IPS-20b (cell line): ENCODE data around the gene DPP10.
"Not testable (repeated sequence)": the region's sequence is repeated elsewhere in the genome, so short reads cannot be mapped to it uniquely, and the experiment has no call there.

Experiments
- H3K27ac ChIP-seq: one replicate; pipeline ENCODE4 v1.5.1; 2013; ENCODE audit warnings: low read length
- H3K27me3 ChIP-seq: 2 replicates; pipeline ENCODE4 v1.6.1; 2013; ENCODE audit warnings: mild to moderate bottlenecking, low read length, inconsistent platforms; ENCODE audit not compliant: insufficient read depth
- H3K36me3 ChIP-seq: 2 replicates; pipeline ENCODE4 v1.6.1; 2013; ENCODE audit warnings: low read depth, mild to moderate bottlenecking, inconsistent platforms, low read length, moderate library complexity; ENCODE audit not compliant: insufficient read depth
- H3K4me1 ChIP-seq: 2 replicates; pipeline ENCODE4 v1.6.1; 2013; ENCODE audit warnings: mild to moderate bottlenecking, control low read depth, inconsistent platforms, low read length, moderate library complexity; ENCODE audit not compliant: insufficient read depth
- H3K4me3 ChIP-seq: 2 replicates; pipeline ENCODE4 v1.5.1; 2013; ENCODE audit warnings: mild to moderate bottlenecking, low read length, inconsistent platforms
- H3K9ac ChIP-seq: 2 replicates; pipeline ENCODE4 v1.6.1; 2013; ENCODE audit warnings: low read depth, mild to moderate bottlenecking, inconsistent platforms, low read length, moderate library complexity
- H3K9me3 ChIP-seq: 2 replicates; pipeline ENCODE4 v1.6.1; 2013; ENCODE audit warnings: mild to moderate bottlenecking, low read depth, low read length, inconsistent platforms; ENCODE audit not compliant: insufficient read depth

DPP10 gene

DNA sequence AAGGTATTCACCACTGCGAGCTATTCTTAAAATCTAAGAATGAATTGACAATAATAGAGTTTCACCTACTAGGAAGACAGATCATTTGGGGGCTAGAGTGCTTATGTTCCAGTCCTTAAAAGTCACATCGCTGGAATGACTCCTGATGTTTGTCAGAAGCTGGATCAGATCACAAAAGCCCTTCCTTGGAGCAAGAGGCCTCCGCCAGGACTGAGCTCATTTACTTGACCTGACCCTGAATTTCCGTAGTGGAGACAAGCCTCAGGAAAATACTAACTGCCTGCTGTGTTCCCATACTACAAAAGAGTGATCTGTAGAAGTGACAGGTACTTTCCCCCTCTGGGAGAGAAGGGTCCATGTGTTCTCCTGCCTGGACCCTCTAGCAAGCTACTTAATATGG is 483.9 kb downstream of the DPP10 start:
- Histone ChIP-seq H3K27me3 (no peaks in the 10 kb centered on the region), H3K27ac (no peak overlapping the region), H3K36me3 (no peaks in the 10 kb centered on the region), H3K4me1 (no peaks in the 10 kb centered on the region), H3K9me3 (peaks cover 18% of the 10 kb centered on the region), H3K9ac (no peak overlapping the region), H3K4me3 (no peak overlapping the region)

DNA sequence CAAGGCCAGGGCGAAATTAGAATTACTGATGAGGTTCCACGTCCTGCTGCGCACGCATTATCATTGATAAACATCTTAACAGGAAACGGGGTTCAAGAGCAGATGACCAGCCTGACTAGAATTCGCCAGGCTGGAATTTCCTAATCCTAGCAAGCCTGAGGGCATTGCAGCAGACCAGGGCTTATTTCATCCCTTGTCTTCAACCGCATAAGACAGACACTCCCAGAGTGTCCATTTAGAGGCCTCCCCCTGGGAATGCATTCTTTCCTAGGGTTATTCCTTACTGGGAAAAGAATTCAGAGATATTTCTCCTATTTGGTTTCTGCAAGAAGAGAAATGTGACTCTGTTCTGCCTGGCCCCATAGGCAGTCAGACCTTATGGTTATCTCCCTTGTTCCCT is 486.8 kb downstream of the DPP10 start:
- no peak overlapping the region for H3K4me3 ChIP-seq
- no peaks in the 10 kb centered on the region for H3K4me1 ChIP-seq
- no peak overlapping the region for H3K9ac ChIP-seq
- no peak overlapping the region for H3K27ac ChIP-seq
- H3K9me3 ChIP-seq, result peaks cover 18% of the 10 kb centered on the region
- H3K27me3 ChIP-seq, result no peaks in the 10 kb centered on the region
- no peaks in the 10 kb centered on the region for H3K36me3 ChIP-seq

DNA sequence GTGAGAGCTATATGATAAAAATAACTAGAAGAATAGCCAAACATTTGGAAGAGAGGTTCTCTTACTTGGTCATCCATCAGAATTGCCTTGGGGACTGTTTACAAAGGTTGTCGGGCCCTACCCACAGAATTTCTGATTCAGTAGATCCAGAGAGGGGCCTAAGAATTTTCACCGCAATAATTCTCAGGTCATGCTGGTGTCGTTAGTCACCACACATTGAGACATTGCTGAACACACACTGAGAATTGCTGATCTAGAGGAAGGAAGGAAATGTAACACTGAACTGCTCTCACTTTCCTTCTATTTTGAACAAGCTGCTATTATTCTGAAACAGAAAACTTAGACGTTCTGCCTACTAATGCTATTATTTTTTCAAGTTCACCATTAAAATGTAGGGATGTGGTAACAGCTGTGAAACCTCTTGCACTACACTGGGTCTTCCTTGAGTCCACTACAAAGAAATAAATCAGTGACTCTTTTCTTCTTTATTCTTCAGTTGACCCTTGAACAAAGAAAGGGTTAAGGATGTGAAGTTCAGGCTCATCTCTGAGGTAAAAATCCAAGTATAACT is 491.3 kb downstream of the DPP10 start:
- Histone ChIP-seq H3K9ac (no peak overlapping the region), H3K4me3 (no peak overlapping the region), H3K27ac (no peak overlapping the region), H3K36me3 (no peaks in the 10 kb centered on the region), H3K9me3 (peaks cover 7% of the 10 kb centered on the region), H3K27me3 (no peaks in the 10 kb centered on the region), H3K4me1 (no peaks in the 10 kb centered on the region)

DNA sequence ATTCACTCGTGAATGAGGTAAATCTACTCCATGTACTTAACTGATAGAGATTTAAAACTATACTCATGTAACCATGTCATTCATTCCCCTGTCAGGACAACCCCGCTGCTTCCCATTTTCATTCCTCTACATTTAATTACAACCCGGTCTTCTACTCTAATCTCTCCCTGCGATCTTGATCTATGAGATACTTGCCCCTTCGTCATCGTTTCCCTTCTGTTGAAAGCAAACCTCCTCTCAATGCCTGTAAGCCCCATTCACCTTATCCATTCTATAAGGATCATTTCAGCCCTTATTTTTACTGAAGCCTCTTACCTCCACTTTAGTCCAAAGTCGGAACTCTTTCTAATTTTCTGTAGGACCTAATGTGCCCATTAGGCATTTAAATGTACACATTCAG is 492.6 kb downstream of the DPP10 start:
- Histone ChIP-seq H3K36me3 (no peaks in the 10 kb centered on the region), H3K9me3 (no peaks in the 10 kb centered on the region; the same call in 1 of the 2 replicates), H3K9ac (no peak overlapping the region), H3K27me3 (no peaks in the 10 kb centered on the region), H3K27ac (no peak overlapping the region), H3K4me3 (no peak overlapping the region), H3K4me1 (no peaks in the 10 kb centered on the region)

DNA sequence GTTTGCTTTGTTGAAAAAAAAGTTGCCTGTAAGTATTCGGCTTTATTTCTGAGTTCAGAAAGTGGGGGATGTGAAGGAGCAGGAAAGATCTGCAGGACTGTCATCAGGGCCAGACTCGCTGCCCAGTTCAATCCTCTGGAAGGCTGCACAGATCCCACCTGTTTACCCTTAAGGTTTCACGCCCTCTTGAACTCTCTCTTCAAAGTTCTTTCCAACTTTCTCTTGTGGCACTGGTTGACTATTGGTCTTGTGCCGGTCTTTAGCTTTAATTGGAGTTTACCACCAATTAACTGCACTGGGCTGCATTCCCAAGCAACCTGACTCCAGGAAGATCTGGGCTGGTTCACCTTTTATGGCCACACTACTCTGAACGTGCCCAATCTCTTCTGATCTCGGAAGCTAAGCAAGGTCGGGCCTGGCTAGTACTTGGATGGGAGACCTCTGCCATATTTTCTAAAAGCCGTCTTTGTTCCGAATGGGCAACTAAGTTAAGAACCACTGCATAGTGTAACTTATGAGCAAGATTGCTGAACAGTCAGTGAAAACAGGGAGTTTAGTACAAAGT is 495.0 kb downstream of the DPP10 start:
- H3K27me3 ChIP-seq, result no peaks in the 10 kb centered on the region

DNA sequence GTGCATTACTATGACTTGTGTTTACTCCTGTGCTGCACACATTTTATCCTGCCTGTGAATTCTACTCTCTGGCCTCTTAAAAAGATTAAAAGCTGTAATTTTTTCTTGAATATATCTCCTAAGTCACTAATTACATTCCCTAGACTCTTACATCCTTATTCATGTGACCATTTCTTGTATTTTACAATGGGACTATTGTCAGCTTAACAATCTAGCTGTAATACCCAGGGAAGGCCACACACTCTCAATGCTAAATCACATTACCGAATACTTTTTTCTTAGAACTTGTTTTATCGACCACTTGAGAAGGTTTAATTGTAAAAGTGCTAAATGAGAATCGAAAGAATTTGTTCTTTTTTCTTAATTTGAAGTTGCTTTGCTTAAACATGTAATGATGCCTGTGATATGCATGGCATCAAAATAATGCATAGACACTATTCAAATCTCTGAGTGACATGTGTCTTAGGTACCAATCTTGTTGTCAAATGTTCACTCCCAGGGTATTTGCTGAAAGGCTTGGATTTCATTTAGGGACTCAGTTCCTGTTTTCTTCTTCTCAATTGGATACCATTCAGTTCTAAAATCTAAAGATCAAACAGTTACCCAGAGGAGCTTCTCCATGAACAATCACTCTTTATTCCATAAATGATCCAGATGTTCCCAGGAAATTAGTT is 498.5 kb downstream of the DPP10 start:
- no peak overlapping the region for H3K4me3 ChIP-seq
- H3K4me1 ChIP-seq, result no peaks in the 10 kb centered on the region
- no peaks in the 10 kb centered on the region for H3K36me3 ChIP-seq
- no peaks in the 10 kb centered on the region for H3K9me3 ChIP-seq
- no peak overlapping the region for H3K9ac ChIP-seq
- H3K27me3 ChIP-seq, result no peaks in the 10 kb centered on the region
- no peak overlapping the region for H3K27ac ChIP-seq

More for the DNA sequence above, 495.0 kb downstream of the DPP10 start:
- no peak overlapping the region for H3K27ac ChIP-seq
- H3K4me1 ChIP-seq, result no peaks in the 10 kb centered on the region
- H3K36me3 ChIP-seq, result no peaks in the 10 kb centered on the region
- no peak overlapping the region for H3K9ac ChIP-seq
- no peaks in the 10 kb centered on the region for H3K9me3 ChIP-seq
- H3K4me3 ChIP-seq, result no peak overlapping the region

DNA sequence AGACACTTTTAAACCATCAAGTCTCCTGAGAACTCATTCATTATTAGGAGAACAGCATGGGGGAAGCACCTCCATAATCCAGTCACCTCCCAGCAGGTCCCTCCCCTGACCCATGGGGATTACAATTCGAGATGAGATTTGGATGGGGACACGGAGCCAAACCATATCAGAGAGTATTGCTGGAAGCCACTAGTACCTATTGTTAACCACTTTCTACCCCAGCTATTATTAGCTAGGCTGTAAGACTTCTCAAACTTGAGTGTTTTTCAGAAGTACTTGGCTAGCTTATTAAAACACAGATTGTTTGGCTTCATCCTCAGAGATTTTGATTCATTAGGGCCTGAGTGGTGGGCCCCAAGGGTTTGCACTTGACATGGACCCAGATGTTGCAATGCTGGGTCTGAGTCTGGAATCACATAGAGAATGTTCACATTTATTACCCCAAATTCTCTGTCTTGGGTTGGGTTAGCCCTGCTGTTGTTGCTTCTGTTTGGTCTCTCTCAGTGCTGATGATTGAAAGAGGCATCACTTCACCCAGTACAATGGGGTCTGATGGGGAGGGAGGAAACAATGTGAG is 506.9 kb downstream of the DPP10 start:
- H3K27me3 ChIP-seq, result no peaks in the 10 kb centered on the region
- H3K9ac ChIP-seq, result no peak overlapping the region
- H3K9me3 ChIP-seq, result no peaks in the 10 kb centered on the region
- H3K27ac ChIP-seq, result no peak overlapping the region
- no peaks in the 10 kb centered on the region for H3K36me3 ChIP-seq
- no peak overlapping the region for H3K4me3 ChIP-seq
- no peaks in the 10 kb centered on the region for H3K4me1 ChIP-seq

DNA sequence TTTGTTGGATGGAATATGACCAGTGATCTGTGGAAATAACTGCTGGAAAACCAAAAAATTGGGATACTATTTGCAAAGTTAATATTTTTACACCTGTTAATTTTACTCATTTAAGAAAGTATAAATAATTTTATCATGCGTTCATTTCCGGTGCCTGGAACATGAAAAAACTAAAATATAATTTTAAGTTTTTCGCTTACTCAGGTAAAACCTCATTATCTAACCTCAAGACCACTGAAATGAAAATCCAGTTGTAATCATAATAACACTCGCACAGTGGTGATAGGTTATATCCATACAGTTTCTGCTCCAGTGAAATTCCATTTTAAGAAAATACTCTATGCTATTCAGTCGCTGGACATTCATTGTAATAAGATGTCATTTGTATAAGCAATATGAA is 517.9 kb downstream of the DPP10 start:
- no peaks in the 10 kb centered on the region for H3K4me1 ChIP-seq
- H3K4me3 ChIP-seq, result no peak overlapping the region
- no peaks in the 10 kb centered on the region for H3K27me3 ChIP-seq
- H3K9ac ChIP-seq, result no peak overlapping the region
- peaks cover 11% of the 10 kb centered on the region; the same call in 1 of the 2 replicates for H3K9me3 ChIP-seq
- no peak overlapping the region for H3K27ac ChIP-seq
- H3K36me3 ChIP-seq, result no peaks in the 10 kb centered on the region

DNA sequence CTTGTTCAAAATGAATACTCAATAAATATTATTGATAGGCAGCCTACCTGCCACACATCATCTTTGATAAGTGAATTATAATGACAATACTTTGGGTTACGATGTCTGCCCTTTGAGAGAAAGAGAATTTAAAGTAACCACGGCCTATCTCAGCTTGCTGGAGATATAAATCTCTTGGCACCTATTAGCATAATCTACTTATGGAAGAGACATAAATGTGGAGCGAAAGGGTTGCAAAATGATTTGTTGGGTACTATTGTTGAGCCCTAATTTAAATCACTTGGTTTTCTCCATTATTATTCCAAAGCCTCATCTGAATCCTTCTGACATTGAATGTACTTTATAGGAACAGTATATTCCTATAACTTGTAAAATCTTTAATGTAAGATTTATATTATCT is 520.1 kb downstream of the DPP10 start:
- Histone ChIP-seq H3K27ac (no peak overlapping the region), H3K4me3 (no peak overlapping the region), H3K4me1 (no peaks in the 10 kb centered on the region), H3K36me3 (no peaks in the 10 kb centered on the region), H3K9me3 (no peaks in the 10 kb centered on the region), H3K9ac (no peak overlapping the region), H3K27me3 (no peaks in the 10 kb centered on the region)

DNA sequence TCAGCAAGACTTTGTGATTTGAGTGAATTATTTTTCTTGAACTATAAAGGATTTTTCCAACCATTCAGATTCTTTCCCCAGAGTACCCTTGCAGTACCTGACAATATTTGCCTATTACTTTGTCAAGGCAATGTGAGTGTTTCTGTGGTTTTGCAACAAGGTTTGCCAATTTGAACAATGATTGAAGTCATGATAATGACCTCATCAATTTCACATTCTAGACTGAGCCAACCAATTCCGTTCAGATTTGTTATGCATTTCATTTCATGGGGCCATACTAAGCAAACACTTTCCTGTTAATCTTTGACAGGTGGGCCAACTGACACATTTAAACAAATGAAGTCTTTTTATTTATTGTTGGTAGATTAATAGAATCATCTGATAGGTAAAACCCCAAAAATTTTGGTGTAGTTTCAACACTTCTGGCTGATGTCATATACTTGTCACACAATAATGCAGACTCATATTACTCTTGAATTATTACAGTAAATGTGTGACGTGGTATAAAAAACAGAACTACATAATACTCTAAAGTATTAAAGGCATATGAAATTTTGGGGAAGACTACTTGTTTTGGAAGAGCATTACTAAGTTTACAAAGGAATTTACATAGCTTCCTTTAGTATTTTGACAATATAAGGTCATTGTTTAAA is 526.4 kb downstream of the DPP10 start:
- H3K9me3 ChIP-seq, result no peaks in the 10 kb centered on the region
- H3K9ac ChIP-seq, result no peak overlapping the region
- H3K4me3 ChIP-seq, result no peak overlapping the region
- no peak overlapping the region for H3K27ac ChIP-seq
- H3K4me1 ChIP-seq, result no peaks in the 10 kb centered on the region
- no peaks in the 10 kb centered on the region for H3K27me3 ChIP-seq
- H3K36me3 ChIP-seq, result no peaks in the 10 kb centered on the region

DNA sequence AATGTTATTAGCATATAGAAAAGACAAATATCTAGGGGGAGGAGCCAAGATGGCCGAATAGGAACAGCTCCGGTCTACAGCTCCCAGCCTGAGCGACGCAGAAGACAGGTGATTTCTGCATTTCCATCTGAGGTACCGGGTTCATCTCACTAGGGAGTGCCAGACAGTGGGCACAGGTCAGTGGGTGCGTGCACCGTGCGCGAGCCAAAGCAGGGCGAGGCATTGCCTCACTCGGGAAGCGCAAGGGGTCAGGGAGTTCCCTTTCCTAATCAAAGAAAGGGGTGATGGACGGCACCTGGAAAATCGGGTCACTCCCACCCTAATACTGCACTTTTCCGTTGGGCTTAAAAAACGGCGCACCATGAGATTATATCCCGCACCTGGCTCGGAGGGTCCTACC is 561.9 kb downstream of the DPP10 start:
- not testable (repeated sequence) for H3K9ac ChIP-seq, H3K27me3 ChIP-seq, H3K27ac ChIP-seq, H3K4me3 ChIP-seq, H3K4me1 ChIP-seq, H3K9me3 ChIP-seq, H3K36me3 ChIP-seq

DNA sequence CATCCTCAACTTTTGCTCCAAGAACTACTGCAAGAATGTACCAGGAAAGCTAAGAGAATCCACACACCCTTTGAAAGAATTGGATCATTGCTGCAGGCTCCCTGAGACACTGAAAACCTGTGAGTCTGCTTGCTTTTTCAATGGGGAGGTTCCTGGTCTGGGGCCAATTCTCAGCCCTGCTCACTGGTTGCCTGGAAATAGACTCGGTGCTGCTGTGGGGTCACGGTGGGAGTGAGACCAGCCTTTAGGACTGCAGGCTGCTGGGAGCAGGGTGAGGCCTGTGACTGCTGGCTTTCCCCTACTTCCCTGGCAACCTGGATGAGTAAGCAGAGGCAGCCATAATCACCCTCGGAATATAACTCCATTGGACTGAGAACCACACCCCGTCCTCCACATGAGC is 569.3 kb downstream of the DPP10 start:
- no peaks in the 10 kb centered on the region for H3K4me1 ChIP-seq
- H3K36me3 ChIP-seq, result no peaks in the 10 kb centered on the region
- H3K9me3 ChIP-seq, result no peaks in the 10 kb centered on the region
- H3K27ac ChIP-seq, result no peak overlapping the region
- H3K4me3 ChIP-seq, result no peak overlapping the region
- H3K27me3 ChIP-seq, result no peaks in the 10 kb centered on the region
- no peak overlapping the region for H3K9ac ChIP-seq
